HUES64 (cell line): ENCODE data around the gene TMEM147.

ENCODE experiments used
- H3K27ac ChIP-seq: 2 replicates; pipeline ENCODE4 v1.7.0; 2013; ENCODE audit warnings: low read depth, low read length, inconsistent platforms
- H3K27me3 ChIP-seq: 2 replicates; pipeline ENCODE4 v1.6.1; 2013; ENCODE audit warnings: mild to moderate bottlenecking, low read length; ENCODE audit not compliant: insufficient read depth
- H3K36me3 ChIP-seq: 2 replicates; pipeline ENCODE4 v1.6.1; 2013; ENCODE audit warnings: mild to moderate bottlenecking, low read length; ENCODE audit not compliant: insufficient read depth
- H3K4me1 ChIP-seq: 2 replicates; pipeline ENCODE4 v1.6.1; 2013; ENCODE audit warnings: mild to moderate bottlenecking, low read length, moderate library complexity; ENCODE audit not compliant: insufficient read depth
- H3K4me3 ChIP-seq: 2 replicates; pipeline ENCODE4 v1.5.1; 2013; ENCODE audit warnings: mild to moderate bottlenecking, low read length, moderate library complexity
- H3K9ac ChIP-seq: 2 replicates; pipeline ENCODE4 v1.6.1; 2013; ENCODE audit warnings: mild to moderate bottlenecking, low read depth, low read length
- H3K9me3 ChIP-seq: 2 replicates; pipeline ENCODE4 v1.6.1; 2013; ENCODE audit warnings: low read depth, low read length; ENCODE audit not compliant: insufficient read depth
- WGBS: fragments of 150-250, 120-280 bp; methylation state at CpG from one replicate; pipeline ENCODE4 v1.1.7; 2013; ENCODE audit warnings: missing lambda C conversion rate; 5-methylcytosine and 5-hydroxymethylcytosine counted together

The TMEM147 gene

GRCh38 chr19:35521124-35521743, 24.2 kb upstream of the TMEM147 start:
- Histone ChIP-seq H3K27ac (no peak overlapping the region), H3K27me3 (peaks cover 14% of the 10 kb centered on the region), H3K4me1 (peaks cover 22% of the 10 kb centered on the region), H3K9ac (no peak overlapping the region), H3K4me3 (no peak overlapping the region), H3K36me3 (no peaks in the 10 kb centered on the region), H3K9me3 (no peaks in the 10 kb centered on the region)
- WGBS = 63% methylated on average over 16 of the region's 16 CpGs

- Histone ChIP-seq H3K4me3 (no peak overlapping the region), H3K36me3 (no peaks in the 10 kb centered on the region), H3K9me3 (no peaks in the 10 kb centered on the region), H3K9ac (no peak overlapping the region), H3K27ac (no peak overlapping the region), H3K27me3 (peaks cover 14% of the 10 kb centered on the region), H3K4me1 (peaks cover 22% of the 10 kb centered on the region)
- WGBS = 83% methylated on average over 12 of the region's 12 CpGs
Measured at GRCh38 chr19:35522745-35523327, 22.6 kb upstream of the TMEM147 start.

- Histone ChIP-seq H3K27ac (no peak overlapping the region), H3K4me1 (peaks cover 22% of the 10 kb centered on the region), H3K4me3 (peak overlapping the region; percentile 37), H3K36me3 (no peaks in the 10 kb centered on the region), H3K9me3 (no peaks in the 10 kb centered on the region), H3K27me3 (peaks cover 14% of the 10 kb centered on the region), H3K9ac (no peak overlapping the region)
- WGBS = 15% methylated on average over 11 of the region's 11 CpGs
Measured at GRCh38 chr19:35524181-35524837, 21.1 kb upstream of the TMEM147 start.

- H3K27me3 ChIP-seq = peaks cover 14% of the 10 kb centered on the region
- no peak overlapping the region for H3K9ac ChIP-seq
- H3K4me1 ChIP-seq = peaks cover 22% of the 10 kb centered on the region
- no peak overlapping the region for H3K27ac ChIP-seq
- H3K9me3 ChIP-seq = no peaks in the 10 kb centered on the region
- no peaks in the 10 kb centered on the region for H3K36me3 ChIP-seq
- no peak overlapping the region for H3K4me3 ChIP-seq
- 91% methylated on average over 4 of the region's 4 CpGs for WGBS
Measured at GRCh38 chr19:35525873-35526272, 19.6 kb upstream of the TMEM147 start.

GRCh38 chr19:35528218-35529038, 17.0 kb upstream of the TMEM147 start, which contains the start of gene SBSN:
SBSN (minus strand) TSS chr19:35528311; CDS start chr19:35528281, 30 bp downstream.
- Histone ChIP-seq H3K36me3 (no peaks in the 10 kb centered on the region), H3K27ac (no peak within 1 kb of the TSS), H3K9me3 (no peaks in the 10 kb centered on the region), H3K27me3 (peaks cover 14% of the 10 kb centered on the region), H3K4me3 (no peak within 1 kb of the TSS), H3K9ac (no peak within 1 kb of the TSS), H3K4me1 (peaks cover 17% of the 10 kb centered on the region; the same call in 1 of the 2 replicates)
- WGBS = 89% methylated on average over 8 of the region's 11 CpGs

GRCh38 chr19:35529241-35530218, 15.9 kb upstream of the TMEM147 start:
- Histone ChIP-seq H3K4me3 (no peak overlapping the region), H3K27ac (no peak overlapping the region), H3K36me3 (no peaks in the 10 kb centered on the region), H3K4me1 (peaks cover 10% of the 10 kb centered on the region; the same call in 1 of the 2 replicates), H3K9me3 (no peaks in the 10 kb centered on the region), H3K27me3 (peaks cover 14% of the 10 kb centered on the region), H3K9ac (no peak overlapping the region)
- WGBS = 87% methylated on average over 19 of the region's 19 CpGs

GRCh38 chr19:35531291-35531690, 14.1 kb upstream of the TMEM147 start:
- Histone ChIP-seq H3K9me3 (no peaks in the 10 kb centered on the region), H3K4me3 (no peak overlapping the region), H3K9ac (no peak overlapping the region), H3K27me3 (no peaks in the 10 kb centered on the region; the same call in 1 of the 2 replicates), H3K27ac (no peak overlapping the region), H3K4me1 (0 out of 2 replicates have a peak, but pooled peaks cover 3% of the 10 kb centered on the region), H3K36me3 (no peaks in the 10 kb centered on the region)
- WGBS = 33% methylated on average over 5 of the region's 6 CpGs

GRCh38 chr19:35533201-35533821, 12.1 kb upstream of the TMEM147 start, which contains the start of gene GAPDHS:
GAPDHS (plus strand) TSS chr19:35533456; CDS start chr19:35533528, 72 bp downstream.
- Histone ChIP-seq H3K9ac (no peak within 1 kb of the TSS), H3K9me3 (no peaks in the 10 kb centered on the region), H3K27ac (no peak within 1 kb of the TSS), H3K4me3 (no peak within 1 kb of the TSS; the same call in 1 of the 2 replicates), H3K27me3 (no peaks in the 10 kb centered on the region), H3K4me1 (peaks cover 8% of the 10 kb centered on the region; the same call in 1 of the 2 replicates), H3K36me3 (no peaks in the 10 kb centered on the region)
- WGBS = 89% methylated on average over 38 of the region's 39 CpGs

GRCh38 chr19:35533822-35534392, 11.5 kb upstream of the TMEM147 start:
- Histone ChIP-seq H3K9ac (no peak overlapping the region), H3K4me1 (peaks cover 8% of the 10 kb centered on the region; the same call in 1 of the 2 replicates), H3K36me3 (no peaks in the 10 kb centered on the region), H3K4me3 (no peak overlapping the region; the same call in 1 of the 2 replicates), H3K27ac (no peak overlapping the region), H3K27me3 (no peaks in the 10 kb centered on the region), H3K9me3 (no peaks in the 10 kb centered on the region)
- 83% methylated on average over 30 of the region's 30 CpGs for WGBS
